GM21786 (cell line): ENCODE data around the gene GAB2.
A peak's percentile ranks its signal among the peaks of the same experiment; 100 is the strongest.

ENCODE experiments used
- ATAC-seq: cut with Tn5 transposase; IDR thresholded peaks from one replicate; pipeline ENCODE4 v1.9.1; 2021; ENCODE audit not compliant: unreplicated experiment

Gene GAB2

GRCh38 chr11:78346799-78347198 lies 70.8 kb downstream of the GAB2 start:
- no peak for ATAC-seq

GRCh38 chr11:78345450-78345849 lies 72.2 kb downstream of the GAB2 start:
- ATAC-seq: no peak

- ATAC-seq: no peak
Measured at GRCh38 chr11:78344676-78345075, 72.9 kb downstream of the GAB2 start.

- no peak for ATAC-seq
Measured at GRCh38 chr11:78344094-78344493, 73.5 kb downstream of the GAB2 start.

GRCh38 chr11:78343303-78343702 lies 74.3 kb downstream of the GAB2 start:
- ATAC-seq: no peak

- no peak for ATAC-seq
Measured at GRCh38 chr11:78341841-78342240, 75.8 kb downstream of the GAB2 start.

GRCh38 chr11:78340530-78340929 lies 77.1 kb downstream of the GAB2 start:
- ATAC-seq: no peak

GRCh38 chr11:78339945-78340344 lies 77.7 kb downstream of the GAB2 start:
- no peak for ATAC-seq

GRCh38 chr11:78339483-78339882 lies 78.1 kb downstream of the GAB2 start:
- no peak for ATAC-seq

GRCh38 chr11:78338702-78339101 lies 78.9 kb downstream of the GAB2 start:
- ATAC-seq: no peak

GRCh38 chr11:78338138-78338537 lies 79.5 kb downstream of the GAB2 start:
- ATAC-seq: no peak

- ATAC-seq: no peak
Measured at GRCh38 chr11:78337554-78337924, 80.1 kb downstream of the GAB2 start.

GRCh38 chr11:78336877-78337553 lies 80.6 kb downstream of the GAB2 start:
- ATAC-seq: no peak

- no peak for ATAC-seq
Measured at GRCh38 chr11:78334109-78334508, 83.5 kb downstream of the GAB2 start.

GRCh38 chr11:78332872-78333271 lies 84.7 kb downstream of the GAB2 start:
- ATAC-seq: no peak

GRCh38 chr11:78332174-78332866 lies 85.3 kb downstream of the GAB2 start:
- ATAC-seq: peak; percentile 70

- peak; percentile 12 for ATAC-seq
Measured at GRCh38 chr11:78331711-78332110, 85.9 kb downstream of the GAB2 start.

GRCh38 chr11:78330361-78330760 lies 87.3 kb downstream of the GAB2 start:
- ATAC-seq: no peak

- no peak for ATAC-seq
Measured at GRCh38 chr11:78327945-78328344, 89.7 kb downstream of the GAB2 start.

- no peak for ATAC-seq
Measured at GRCh38 chr11:78325274-78325781, 92.3 kb downstream of the GAB2 start.

GRCh38 chr11:78323363-78323762 lies 94.3 kb downstream of the GAB2 start:
- ATAC-seq: no peak

- ATAC-seq: no peak
Measured at GRCh38 chr11:78319453-78319955, 98.1 kb downstream of the GAB2 start.
